Thyroid gland (tissue), 4 donors: ENCODE results near the gene ELAVL1. TPM values are rescaled to one million over a fixed set of nuclear protein-coding genes. Genes with fewer than 3 reads are reported as not detected.

Experiments
- DNase-seq, 2 donors: peaks; one replicate each; pipeline ENCODE4 v3.0.0-alpha.2; 2019
- H3K27ac ChIP-seq, 3 donors: fragments of 200-600 bp; sonication (generic); 1 replicate in 2 of 3; 2 replicates in 1 of 3; pipeline ENCODE4 v1.5.1; 2016 to 2019; ENCODE audit warnings: mild to moderate bottlenecking in 1 of 3, moderate library complexity in 1 of 3
- H3K27me3 ChIP-seq: fragments of 200-600 bp; sonication (generic); one replicate; pipeline ENCODE4 v1.5.1; 2019
- H3K36me3 ChIP-seq, 2 donors: fragments of 200-600 bp; sonication (generic); one replicate each; pipeline ENCODE4 v1.5.1; 2016 to 2019
- H3K4me1 ChIP-seq, 2 donors: fragments of 200-600 bp; sonication (generic); one replicate each; pipeline ENCODE4 v1.5.1; 2017 to 2019
- H3K4me3 ChIP-seq, 3 donors: fragments of 200-600 bp; sonication (generic); replicated peaks in 1 of 3; 1 replicate in 2 of 3; 2 replicates in 1 of 3; pipeline ENCODE4 v1.5.1; 2016; ENCODE audit warnings: mild to moderate bottlenecking in 1 of 3
- H3K9me3 ChIP-seq: fragments of 200-600 bp; sonication (generic); one replicate; pipeline ENCODE4 v1.5.1; 2017
- POLR2A ChIP-seq, 2 donors: fragments of 450-650 bp; IDR thresholded peaks; one replicate each; pipeline ENCODE4 v1.6.1; 2017; ENCODE audit warnings: antibody characterized with exemption in 2 of 2, mild to moderate bottlenecking in 2 of 2, moderate library complexity in 1 of 2
- WGBS, 2 donors: methylation state at CpG; one replicate each; pipeline ENCODE4 v1.1.5; 2017; 5-methylcytosine and 5-hydroxymethylcytosine counted together
- intact Hi-C: fragments of 100-400 bp; cut with DNase I; formaldehyde crosslinking; loops from one replicate; pipeline ENCODE4 v1.15.1; 2023
- total RNA-seq, 4 donors: library from RNA; depleted of rRNA; stranded (reverse); fragments of >200 nt; gene quantifications; one replicate each; pipeline ENCODE4 v1.2.3, GENCODE V29; 2016
- TF ChIP-seq, protein P1 (sequence below), 6 experiments: fragments of 200-600 bp in 3 of 6; fragments of 450-650 bp in 3 of 6; sonication (generic) in 3 of 6; IDR thresholded peaks; one replicate each; pipeline ENCODE4 v1.5.1; 2016 to 2019; ENCODE audit warnings: antibody characterized with exemption in 6 of 6, mild to moderate bottlenecking in 2 of 6, inconsistent platforms in 1 of 6, moderate library complexity in 1 of 6

Gene ELAVL1
- total RNA-seq, 4 donors from 2014 or later, result 24.2 to 46.7 (median 42.4) TPM

DNA sequence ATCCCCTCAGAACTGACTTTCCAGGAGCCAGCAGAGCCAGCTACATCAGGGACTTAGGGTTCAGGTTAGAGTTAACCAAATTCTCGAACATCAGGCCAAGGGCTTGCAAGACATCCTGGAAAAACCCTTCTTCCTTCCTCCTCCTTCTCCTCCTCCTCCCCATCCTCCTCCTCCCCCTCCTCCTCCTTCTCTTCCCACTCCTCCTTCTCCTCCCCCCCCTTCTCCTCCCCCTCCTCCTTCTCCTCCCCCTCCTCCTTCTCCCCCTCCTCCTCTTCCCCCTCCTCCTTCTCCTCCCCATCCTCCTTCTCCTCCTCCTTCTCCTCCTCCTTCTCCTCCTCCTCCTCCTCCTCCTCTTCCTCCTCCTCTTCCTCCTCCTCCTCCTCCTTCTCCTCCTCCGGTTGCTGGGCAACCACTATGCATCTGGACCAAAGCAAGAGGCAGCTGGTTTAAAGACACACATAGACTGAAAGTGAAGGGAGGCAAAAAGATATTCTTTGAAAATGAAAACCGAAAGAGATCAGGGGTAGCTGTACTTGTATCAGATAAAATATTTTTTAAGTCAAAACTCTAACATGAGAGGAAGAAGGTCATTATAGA lies 41.2 kb upstream of the ELAVL1 start:
- 69 to 78% methylated on average over 3 of the region's 3 CpGs for WGBS, 2 donors
- H3K4me1 ChIP-seq, result peaks cover 0 to 9% of the 10 kb centered on the region in 2 donors
- H3K9me3 ChIP-seq, result no peaks in the 10 kb centered on the region
- H3K27me3 ChIP-seq, result no peaks in the 10 kb centered on the region
- no peak for TF ChIP-seq POLR2A (IDR thresholded peaks at IDR 0.05)
- TF ChIP-seq, protein P1, sequence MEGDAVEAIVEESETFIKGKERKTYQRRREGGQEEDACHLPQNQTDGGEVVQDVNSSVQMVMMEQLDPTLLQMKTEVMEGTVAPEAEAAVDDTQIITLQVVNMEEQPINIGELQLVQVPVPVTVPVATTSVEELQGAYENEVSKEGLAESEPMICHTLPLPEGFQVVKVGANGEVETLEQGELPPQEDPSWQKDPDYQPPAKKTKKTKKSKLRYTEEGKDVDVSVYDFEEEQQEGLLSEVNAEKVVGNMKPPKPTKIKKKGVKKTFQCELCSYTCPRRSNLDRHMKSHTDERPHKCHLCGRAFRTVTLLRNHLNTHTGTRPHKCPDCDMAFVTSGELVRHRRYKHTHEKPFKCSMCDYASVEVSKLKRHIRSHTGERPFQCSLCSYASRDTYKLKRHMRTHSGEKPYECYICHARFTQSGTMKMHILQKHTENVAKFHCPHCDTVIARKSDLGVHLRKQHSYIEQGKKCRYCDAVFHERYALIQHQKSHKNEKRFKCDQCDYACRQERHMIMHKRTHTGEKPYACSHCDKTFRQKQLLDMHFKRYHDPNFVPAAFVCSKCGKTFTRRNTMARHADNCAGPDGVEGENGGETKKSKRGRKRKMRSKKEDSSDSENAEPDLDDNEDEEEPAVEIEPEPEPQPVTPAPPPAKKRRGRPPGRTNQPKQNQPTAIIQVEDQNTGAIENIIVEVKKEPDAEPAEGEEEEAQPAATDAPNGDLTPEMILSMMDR (IDR thresholded peaks at IDR 0.05), result no peak
- DNase-seq, result no peak
- H3K27ac ChIP-seq, result no peak overlapping the region
- intact Hi-C loops, result no loop called here
- H3K36me3 ChIP-seq, result no peaks in the 10 kb centered on the region
- H3K4me3 ChIP-seq, result no peak overlapping the region

DNA sequence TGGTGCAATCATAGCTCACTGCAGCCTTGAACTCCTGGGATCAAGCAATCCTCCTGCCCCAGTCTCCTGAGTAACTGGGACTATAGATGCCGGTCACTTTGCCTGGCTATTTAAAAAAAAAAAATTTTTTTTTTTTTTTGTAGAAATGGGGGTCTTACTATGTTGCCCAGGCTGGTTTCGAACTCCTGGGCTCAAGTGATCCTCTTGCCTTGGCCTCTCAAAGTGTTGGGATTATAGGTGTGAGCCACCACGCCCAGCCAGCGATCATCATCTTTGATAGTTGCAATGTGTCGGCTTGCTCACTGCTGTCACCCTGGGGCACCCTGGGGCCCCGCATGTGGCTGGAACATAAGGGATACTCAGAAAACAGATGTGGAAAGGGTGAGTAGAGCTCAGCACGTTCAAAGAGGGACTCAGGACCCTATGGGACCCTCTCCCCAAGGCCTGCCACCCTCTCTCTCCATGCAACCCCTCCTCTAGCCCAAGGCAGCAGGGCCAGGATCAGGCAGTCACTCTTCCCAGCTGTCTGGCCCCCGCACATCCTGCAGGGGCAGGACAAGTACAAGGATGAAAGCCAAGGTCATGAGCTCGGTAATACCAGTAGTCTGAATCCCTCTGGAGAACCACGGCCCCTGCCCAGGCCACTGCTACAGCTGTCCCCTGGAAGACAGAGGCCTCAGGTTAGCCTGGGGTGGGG lies 40.6 kb upstream of the ELAVL1 start:
- intact Hi-C loops, result no loop called here
- TF ChIP-seq, protein P1 (IDR thresholded peaks at IDR 0.05), result no peak
- TF ChIP-seq POLR2A (IDR thresholded peaks at IDR 0.05), result no peak
- Histone ChIP-seq H3K36me3 (no peaks in the 10 kb centered on the region), H3K4me1 (peaks cover 0 to 9% of the 10 kb centered on the region in 2 donors), H3K4me3 (no peak overlapping the region), H3K27me3 (no peaks in the 10 kb centered on the region), H3K27ac (no peak overlapping the region), H3K9me3 (no peaks in the 10 kb centered on the region)
- WGBS, 2 donors, result 71 to 79% methylated on average over 9 to 10 of the region's 10 CpGs
- no peak for DNase-seq

DNA sequence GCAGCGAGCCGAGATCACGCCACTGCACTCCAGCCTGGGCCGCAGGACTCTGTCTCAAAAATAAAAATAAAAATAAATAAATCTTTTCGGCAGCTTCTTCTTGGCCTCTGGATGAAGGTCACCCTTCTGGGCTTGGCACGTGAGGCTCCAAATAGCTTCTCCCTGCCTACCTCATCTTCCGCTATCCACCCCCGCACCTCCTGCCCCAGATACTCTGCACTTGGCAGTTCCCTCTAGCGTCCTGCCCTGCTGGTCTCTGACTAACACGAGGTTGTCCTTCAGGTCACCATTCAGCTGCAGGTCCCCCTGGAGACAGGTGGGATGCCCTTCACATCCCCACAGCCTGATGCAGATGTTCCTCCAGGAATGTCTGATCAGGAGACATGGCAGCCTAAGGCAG lies 38.6 kb upstream of the ELAVL1 start:
- Histone ChIP-seq H3K4me1 (no peaks in the 10 kb centered on the region), H3K4me3 (no peak overlapping the region), H3K9me3 (no peaks in the 10 kb centered on the region), H3K27me3 (no peaks in the 10 kb centered on the region), H3K27ac (no peak overlapping the region), H3K36me3 (no peaks in the 10 kb centered on the region)
- TF ChIP-seq, protein P1 (IDR thresholded peaks at IDR 0.05), result no peak
- no peak for TF ChIP-seq POLR2A (IDR thresholded peaks at IDR 0.05)
- DNase-seq, result no peak
- 88 to 90% methylated on average over 10 of the region's 10 CpGs for WGBS, 2 donors
- intact Hi-C loops, result no loop called here

DNA sequence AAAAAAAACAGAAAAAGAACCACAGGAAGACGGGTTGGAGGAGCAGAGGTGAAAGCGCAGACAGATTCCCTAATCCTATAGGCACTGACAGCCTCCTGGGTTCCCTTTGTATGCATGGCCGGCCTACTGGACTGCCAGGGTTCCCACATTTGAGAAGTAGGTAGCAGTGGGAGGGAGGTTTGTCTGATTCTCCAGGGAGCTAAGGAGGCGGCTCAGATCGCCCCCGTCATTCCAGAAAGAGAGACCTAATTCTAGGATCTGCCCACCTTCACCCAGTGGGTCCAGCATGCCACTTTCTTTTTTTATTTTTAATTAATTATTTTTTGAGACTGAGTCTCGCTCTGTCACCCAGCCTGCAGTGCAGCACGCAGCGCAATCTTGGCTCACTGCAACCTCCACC lies 37.5 kb upstream of the ELAVL1 start:
- no peak for DNase-seq
- no peak for TF ChIP-seq POLR2A (IDR thresholded peaks at IDR 0.05)
- TF ChIP-seq, protein P1 (IDR thresholded peaks at IDR 0.05), result no peak
- Histone ChIP-seq H3K27ac (no peak overlapping the region), H3K9me3 (no peaks in the 10 kb centered on the region), H3K4me1 (no peaks in the 10 kb centered on the region), H3K4me3 (no peak overlapping the region), H3K27me3 (no peaks in the 10 kb centered on the region), H3K36me3 (no peaks in the 10 kb centered on the region)
- intact Hi-C loops, result no loop called here
- 88 to 90% methylated on average over 9 of the region's 9 CpGs for WGBS, 2 donors

DNA sequence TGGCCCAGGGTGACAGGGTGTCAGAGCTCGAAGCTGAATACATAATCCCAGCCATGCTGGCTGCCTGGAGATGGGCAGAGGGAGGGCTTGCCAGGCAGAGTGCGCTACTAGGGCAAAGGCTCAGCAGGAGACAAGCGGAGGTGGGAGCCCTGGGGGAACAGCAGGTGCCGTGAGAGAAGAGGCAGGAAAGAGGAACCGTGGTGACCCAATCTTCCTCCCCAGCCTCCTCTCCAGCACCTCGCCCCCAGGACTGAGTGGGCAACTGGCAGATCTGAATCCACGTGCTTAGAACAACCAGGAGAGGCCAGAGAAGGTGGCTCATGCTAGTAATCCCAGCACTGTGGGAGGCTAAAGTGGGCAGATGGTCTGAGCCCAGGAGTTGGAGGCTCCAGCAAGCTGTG lies 36.1 kb upstream of the ELAVL1 start:
- H3K9me3 ChIP-seq, result no peaks in the 10 kb centered on the region
- TF ChIP-seq, protein P1 (IDR thresholded peaks at IDR 0.05), result no peak
- no peak for TF ChIP-seq POLR2A (IDR thresholded peaks at IDR 0.05)
- H3K36me3 ChIP-seq, result no peaks in the 10 kb centered on the region
- DNase-seq, result no peak
- no peak overlapping the region for H3K27ac ChIP-seq
- no peaks in the 10 kb centered on the region for H3K27me3 ChIP-seq
- H3K4me1 ChIP-seq, result no peaks in the 10 kb centered on the region
- no peak overlapping the region for H3K4me3 ChIP-seq
- intact Hi-C loops, result no loop called here
- WGBS, 2 donors, result 73 to 76% methylated on average over 7 of the region's 7 CpGs
